Neural cell (in vitro differentiated cells): Measurements from ENCODE around the gene IRX3. TPM values are rescaled to one million over a fixed set of nuclear protein-coding genes. Genes with fewer than 3 reads are reported as not detected.

Experiments
- H2AFZ ChIP-seq: fragments of 200-600, 300-800 bp; sonication (generic), shearing (Covaris generic); 2 replicates; pipeline ENCODE4 v1.6.0; 2014; ENCODE audit warnings: low read depth, mild to moderate bottlenecking, antibody characterized with exemption, low read length, moderate library complexity
- H3F3A ChIP-seq: fragments of 200-600 bp; shearing (Covaris generic); 2 replicates; pipeline ENCODE4 v1.6.1; 2016; ENCODE audit warnings: mild to moderate bottlenecking, moderate library complexity, mixed read lengths, antibody characterized with exemption, low read length; ENCODE audit not compliant: insufficient read depth, poor library complexity, severe bottlenecking
- H3K27ac ChIP-seq: fragments of 200-600, 300-800 bp; sonication (generic), shearing (Covaris generic); 2 replicates; pipeline ENCODE4 v1.5.1; 2014; ENCODE audit warnings: mild to moderate bottlenecking, low read length, moderate library complexity
- H3K27me3 ChIP-seq: fragments of 300-800, 200-600 bp; sonication (generic), shearing (Covaris generic); 2 replicates; pipeline ENCODE4 v1.6.0; 2014; ENCODE audit warnings: mild to moderate bottlenecking, low read depth, low read length, moderate library complexity; ENCODE audit not compliant: insufficient read depth
- H3K36me3 ChIP-seq: fragments of 300-800, 200-600 bp; sonication (generic), shearing (Covaris generic); 2 replicates; pipeline ENCODE4 v1.5.1; 2014; ENCODE audit warnings: mild to moderate bottlenecking, antibody characterized with exemption, low read length, moderate library complexity; ENCODE audit not compliant: insufficient read depth
- H3K4me2 ChIP-seq: fragments of 300-800, 200-600 bp; sonication (generic), shearing (Covaris generic); 2 replicates; pipeline ENCODE4 v1.6.0; 2014; ENCODE audit warnings: mild to moderate bottlenecking, low read length
- H3K4me3 ChIP-seq: fragments of 300-800, 200-600 bp; sonication (generic), shearing (Covaris generic); 2 replicates; pipeline ENCODE4 v1.5.1; 2014; ENCODE audit warnings: mild to moderate bottlenecking, low read length, moderate library complexity
- H3K79me2 ChIP-seq: fragments of 200-600 bp; shearing (Covaris generic); replicated peaks from 2 replicates; pipeline ENCODE4 v1.6.0; 2014; ENCODE audit warnings: mild to moderate bottlenecking, low read length, moderate library complexity; ENCODE audit not compliant: insufficient read depth
- H3K9ac ChIP-seq: fragments of 300-800, 200-600 bp; sonication (generic), shearing (Covaris generic); 2 replicates; pipeline ENCODE4 v1.6.1; 2016; ENCODE audit warnings: mild to moderate bottlenecking, low read length, mixed read lengths
- H3K9me2 ChIP-seq: fragments of 200-600 bp; shearing (Covaris generic); 2 replicates; pipeline ENCODE4 v1.6.1; 2016; ENCODE audit warnings: mild to moderate bottlenecking, low read length, mixed read lengths; ENCODE audit not compliant: insufficient read depth
- H3K9me3 ChIP-seq: fragments of 200-600, 300-800 bp; sonication (generic), shearing (Covaris generic); 2 replicates; pipeline ENCODE4 v1.6.1; 2016; ENCODE audit warnings: mild to moderate bottlenecking, mixed run types, low read length, moderate library complexity, mixed read lengths
- H4K20me1 ChIP-seq: fragments of 200-600 bp; shearing (Covaris generic); 2 replicates; pipeline ENCODE4 v1.6.1; 2016; ENCODE audit warnings: mild to moderate bottlenecking, mixed run types; ENCODE audit not compliant: insufficient read depth
- EP300 ChIP-seq: fragments of 450-650 bp; conservative IDR thresholded peaks from 2 replicates; pipeline ENCODE4 v1.6.1; 2014; ENCODE audit warnings: antibody characterized with exemption, mild to moderate bottlenecking, moderate library complexity; ENCODE audit not compliant: poor library complexity, severe bottlenecking
- EZH2 ChIP-seq: fragments of 200-600, 300-800 bp; shearing (Covaris generic), sonication (generic); IDR thresholded peaks from 2 replicates; pipeline ENCODE4 v1.6.1; 2014; ENCODE audit warnings: antibody characterized with exemption, low read length, borderline replicate concordance, mild to moderate bottlenecking; ENCODE audit not compliant: insufficient read depth, poor library complexity, severe bottlenecking
- MXI1 ChIP-seq: fragments of 450-650 bp; conservative IDR thresholded peaks from 2 replicates; pipeline ENCODE4 v1.6.1; 2014; ENCODE audit warnings: antibody characterized with exemption, mild to moderate bottlenecking; ENCODE audit not compliant: poor library complexity, severe bottlenecking
- POLR2AphosphoS5 ChIP-seq: IDR thresholded peaks from 2 replicates; pipeline ENCODE4 v1.6.1; 2012
- RAD21 ChIP-seq: fragments of 450-650 bp; conservative IDR thresholded peaks from 2 replicates; pipeline ENCODE4 v1.6.1; 2014; ENCODE audit warnings: antibody characterized with exemption, mild to moderate bottlenecking, moderate library complexity
- REST ChIP-seq: IDR thresholded peaks from 2 replicates; pipeline ENCODE4 v1.6.1; 2012; ENCODE audit warnings: borderline replicate concordance
- TAF1 ChIP-seq: IDR thresholded peaks from 2 replicates; pipeline ENCODE4 v1.6.1; 2012; ENCODE audit warnings: low read depth
- polyA plus RNA-seq: library from polyadenylated mRNA; depleted of rRNA; stranded (reverse); fragments of >200 nt; gene quantifications from 2 replicates; pipeline ENCODE4 v1.2.3, GENCODE V29; 2014

Gene IRX3
- polyA plus RNA-seq, 1 donor from 2014 or later = not detected

- H3K9me3 ChIP-seq = no peaks in the 10 kb centered on the region
- H3K9ac ChIP-seq = no peak overlapping the region
- H3K4me3 ChIP-seq = no peak overlapping the region
- H2AFZ ChIP-seq = no peak overlapping the region
- no peak overlapping the region for H3K27ac ChIP-seq
- TF ChIP-seq EZH2 = no peak
- no peak for TF ChIP-seq MXI1
- TF ChIP-seq TAF1 = no peak
- TF ChIP-seq POLR2AphosphoS5 = no peak
- no peak for TF ChIP-seq RAD21
- TF ChIP-seq REST = no peak
- TF ChIP-seq EP300 = no peak
- peaks cover 4% of the 10 kb centered on the region for H3K27me3 ChIP-seq
- H3K36me3 ChIP-seq = no peaks in the 10 kb centered on the region
- no peaks in the 10 kb centered on the region for H3K79me2 ChIP-seq
- H3F3A ChIP-seq = no peaks in the 10 kb centered on the region
- no peaks in the 10 kb centered on the region for H4K20me1 ChIP-seq
- no peaks in the 10 kb centered on the region for H3K9me2 ChIP-seq
- H3K4me2 ChIP-seq = no peak overlapping the region
These were observed 20.1 kb downstream of the IRX3 start for GRCh38 chr16:54266363-54266955.

GRCh38 chr16:54265575-54266107 lies 20.9 kb downstream of the IRX3 start:
- H3K9ac ChIP-seq = no peak overlapping the region
- no peaks in the 10 kb centered on the region for H3K9me2 ChIP-seq
- TF ChIP-seq MXI1 = no peak
- TF ChIP-seq REST = no peak
- no peak for TF ChIP-seq TAF1
- TF ChIP-seq POLR2AphosphoS5 = no peak

More at GRCh38 chr16:54265575-54266107, 20.9 kb downstream of the IRX3 start:
- peaks cover 1% of the 10 kb centered on the region for H3K27me3 ChIP-seq
- no peaks in the 10 kb centered on the region for H3K36me3 ChIP-seq
- H2AFZ ChIP-seq = no peak overlapping the region
- no peaks in the 10 kb centered on the region for H3K79me2 ChIP-seq
- H3K9me3 ChIP-seq = no peaks in the 10 kb centered on the region
- no peaks in the 10 kb centered on the region for H4K20me1 ChIP-seq
- H3F3A ChIP-seq = no peaks in the 10 kb centered on the region
- no peak overlapping the region for H3K4me2 ChIP-seq
- no peak overlapping the region for H3K4me3 ChIP-seq
- H3K27ac ChIP-seq = no peak overlapping the region
